A549 (cell line): ENCODE data around the gene DECR2.

ENCODE experiments used
- CEBPB ChIP-seq, 2 experiments: fragments of >200 bp in 1 of 2; sonication (Bioruptor Twin) in 1 of 2; formaldehyde crosslinking in 1 of 2; IDR thresholded peaks; 2 replicates each; pipeline ENCODE4 v1.6.1; 2012 to 2016
- EHMT2 ChIP-seq: fragments of 200-600 bp; sonication (generic); IDR thresholded peaks from 2 replicates; pipeline ENCODE4 v1.6.1; 2016; ENCODE audit warnings: antibody characterized with exemption, low read depth, mild to moderate bottlenecking, moderate library complexity
- EP300 ChIP-seq, 2 experiments: fragments of >200 bp; sonication (Bioruptor Twin); formaldehyde crosslinking; IDR thresholded peaks; 2 replicates in 1 of 2; 3 replicates in 1 of 2; pipeline ENCODE4 v1.6.1; 2016 to 2017
- FOXS1 ChIP-seq: fragments of 250-450 bp; sonication (Bioruptor Pico); IDR thresholded peaks from 2 replicates; pipeline ENCODE4 v1.5.0; 2020; ENCODE audit warnings: mild to moderate bottlenecking, moderate library complexity
- GATA3 ChIP-seq: IDR thresholded peaks from 2 replicates; pipeline ENCODE4 v1.6.1; 2012; ENCODE audit warnings: borderline replicate concordance
- HDAC2 ChIP-seq: fragments of 200-600 bp; sonication (generic); IDR thresholded peaks from 2 replicates; pipeline ENCODE4 v1.6.1; 2016
- JUNB ChIP-seq: fragments of >200 bp; sonication (Bioruptor Twin); formaldehyde crosslinking; IDR thresholded peaks from 2 replicates; pipeline ENCODE4 v1.6.1; 2016
- POLR2A ChIP-seq: IDR thresholded peaks from 2 replicates; pipeline ENCODE4 v1.6.1; 2012; ENCODE audit warnings: mild to moderate bottlenecking, low read length
- RFX5 ChIP-seq: fragments of 450-650 bp; IDR thresholded peaks from 2 replicates; pipeline ENCODE4 v1.7.1; 2014; ENCODE audit warnings: antibody characterized with exemption, mild to moderate bottlenecking, moderate library complexity
- ZNF302 ChIP-seq: fragments of 250-450 bp; sonication (Bioruptor Pico); IDR thresholded peaks from 2 replicates; pipeline ENCODE4 v1.9.0; 2021; ENCODE audit warnings: inconsistent platforms, mild to moderate bottlenecking, moderate library complexity
- TF ChIP-seq, protein P1 (sequence below): fragments of >200 bp; sonication (Bioruptor Twin); formaldehyde crosslinking; IDR thresholded peaks from 3 replicates; pipeline ENCODE4 v1.5.1; 2016
- TF ChIP-seq, protein P2 (sequence below): IDR thresholded peaks from 2 replicates; pipeline ENCODE4 v1.6.1; 2012
- TF ChIP-seq, protein P3 (sequence below): IDR thresholded peaks from 2 replicates; pipeline ENCODE4 v1.6.1; 2012
- TF ChIP-seq, protein P4 (sequence below): fragments of 150-350 bp; IDR thresholded peaks from 2 replicates; pipeline ENCODE4 v1.6.1; 2014; ENCODE audit warnings: low read depth, mild to moderate bottlenecking, low read length

DNA sequence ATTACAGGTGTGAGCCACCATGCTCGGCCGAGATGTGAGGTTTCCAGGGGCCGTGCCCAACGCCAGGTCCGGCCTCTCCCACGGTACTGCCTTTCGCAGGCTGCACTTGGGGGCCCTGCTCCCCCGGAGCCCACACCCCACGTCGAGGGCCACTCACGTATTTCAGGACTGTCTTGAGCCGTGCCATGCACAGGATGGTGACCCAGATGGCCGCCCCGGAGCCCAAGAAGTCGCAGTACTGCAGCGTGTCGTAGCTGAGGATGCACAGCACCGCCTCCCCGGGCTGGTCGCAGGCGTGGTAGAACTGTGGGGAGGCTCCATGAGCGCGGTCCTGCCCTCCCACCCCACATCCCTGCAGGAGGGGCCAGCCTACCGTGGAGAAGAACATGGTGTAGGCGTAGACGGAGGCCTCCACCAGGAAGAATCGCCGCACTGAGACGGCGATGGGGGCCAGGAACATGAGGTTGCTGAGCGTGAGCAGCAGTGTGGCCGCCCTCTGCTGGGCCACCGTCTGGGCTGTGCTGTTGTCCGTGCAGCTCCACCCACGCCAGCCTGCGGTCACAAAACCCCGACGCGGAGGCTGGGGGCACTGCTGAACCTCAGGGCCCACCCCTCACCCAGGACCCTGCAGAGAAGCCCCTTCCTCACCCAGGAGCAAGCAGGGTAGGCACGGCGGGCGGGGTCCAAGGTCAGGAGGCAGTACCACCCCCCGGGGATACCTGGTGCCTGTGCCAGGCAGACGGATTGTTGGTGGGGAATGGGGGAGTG, 27.7 kb upstream of the DECR2 start:
- no peak for TF ChIP-seq EHMT2
- TF ChIP-seq JUNB, result no peak
- TF ChIP-seq, protein P1, sequence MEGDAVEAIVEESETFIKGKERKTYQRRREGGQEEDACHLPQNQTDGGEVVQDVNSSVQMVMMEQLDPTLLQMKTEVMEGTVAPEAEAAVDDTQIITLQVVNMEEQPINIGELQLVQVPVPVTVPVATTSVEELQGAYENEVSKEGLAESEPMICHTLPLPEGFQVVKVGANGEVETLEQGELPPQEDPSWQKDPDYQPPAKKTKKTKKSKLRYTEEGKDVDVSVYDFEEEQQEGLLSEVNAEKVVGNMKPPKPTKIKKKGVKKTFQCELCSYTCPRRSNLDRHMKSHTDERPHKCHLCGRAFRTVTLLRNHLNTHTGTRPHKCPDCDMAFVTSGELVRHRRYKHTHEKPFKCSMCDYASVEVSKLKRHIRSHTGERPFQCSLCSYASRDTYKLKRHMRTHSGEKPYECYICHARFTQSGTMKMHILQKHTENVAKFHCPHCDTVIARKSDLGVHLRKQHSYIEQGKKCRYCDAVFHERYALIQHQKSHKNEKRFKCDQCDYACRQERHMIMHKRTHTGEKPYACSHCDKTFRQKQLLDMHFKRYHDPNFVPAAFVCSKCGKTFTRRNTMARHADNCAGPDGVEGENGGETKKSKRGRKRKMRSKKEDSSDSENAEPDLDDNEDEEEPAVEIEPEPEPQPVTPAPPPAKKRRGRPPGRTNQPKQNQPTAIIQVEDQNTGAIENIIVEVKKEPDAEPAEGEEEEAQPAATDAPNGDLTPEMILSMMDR, result no peak
- TF ChIP-seq, protein P2, sequence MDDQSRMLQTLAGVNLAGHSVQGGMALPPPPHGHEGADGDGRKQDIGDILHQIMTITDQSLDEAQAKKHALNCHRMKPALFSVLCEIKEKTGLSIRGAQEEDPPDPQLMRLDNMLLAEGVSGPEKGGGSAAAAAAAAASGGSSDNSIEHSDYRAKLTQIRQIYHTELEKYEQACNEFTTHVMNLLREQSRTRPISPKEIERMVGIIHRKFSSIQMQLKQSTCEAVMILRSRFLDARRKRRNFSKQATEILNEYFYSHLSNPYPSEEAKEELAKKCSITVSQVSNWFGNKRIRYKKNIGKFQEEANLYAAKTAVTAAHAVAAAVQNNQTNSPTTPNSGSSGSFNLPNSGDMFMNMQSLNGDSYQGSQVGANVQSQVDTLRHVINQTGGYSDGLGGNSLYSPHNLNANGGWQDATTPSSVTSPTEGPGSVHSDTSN, result no peak
- TF ChIP-seq, protein P3, sequence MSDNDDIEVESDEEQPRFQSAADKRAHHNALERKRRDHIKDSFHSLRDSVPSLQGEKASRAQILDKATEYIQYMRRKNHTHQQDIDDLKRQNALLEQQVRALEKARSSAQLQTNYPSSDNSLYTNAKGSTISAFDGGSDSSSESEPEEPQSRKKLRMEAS, result no peak
- no peak for TF ChIP-seq EP300 (IDR thresholded peaks at IDR 0.05)
- TF ChIP-seq, protein P4, sequence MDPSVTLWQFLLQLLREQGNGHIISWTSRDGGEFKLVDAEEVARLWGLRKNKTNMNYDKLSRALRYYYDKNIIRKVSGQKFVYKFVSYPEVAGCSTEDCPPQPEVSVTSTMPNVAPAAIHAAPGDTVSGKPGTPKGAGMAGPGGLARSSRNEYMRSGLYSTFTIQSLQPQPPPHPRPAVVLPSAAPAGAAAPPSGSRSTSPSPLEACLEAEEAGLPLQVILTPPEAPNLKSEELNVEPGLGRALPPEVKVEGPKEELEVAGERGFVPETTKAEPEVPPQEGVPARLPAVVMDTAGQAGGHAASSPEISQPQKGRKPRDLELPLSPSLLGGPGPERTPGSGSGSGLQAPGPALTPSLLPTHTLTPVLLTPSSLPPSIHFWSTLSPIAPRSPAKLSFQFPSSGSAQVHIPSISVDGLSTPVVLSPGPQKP, result no peak
- no peak for TF ChIP-seq POLR2A
- TF ChIP-seq GATA3, result no peak
- TF ChIP-seq CEBPB (IDR thresholded peaks at IDR 0.05), result no peak
- no peak for TF ChIP-seq HDAC2
- TF ChIP-seq RFX5, result no peak
- no peak for TF ChIP-seq ZNF302 (CRISPR knock-in tag)
- TF ChIP-seq FOXS1 (CRISPR knock-in tag), result no peak
